DND-41 (cell line): ENCODE data around the gene FAM32A.

Source experiments
- CTCF ChIP-seq: IDR thresholded peaks from 2 replicates; pipeline ENCODE4 v1.5.1; 2012; ENCODE audit warnings: borderline replicate concordance, low read length, moderate library complexity, mild to moderate bottlenecking; ENCODE audit not compliant: poor library complexity, severe bottlenecking; ENCODE audit errors: extremely low read depth
- EZH2 ChIP-seq: IDR thresholded peaks from 3 replicates; pipeline ENCODE4 v1.6.1; 2012; ENCODE audit warnings: borderline replicate concordance, low read depth, mild to moderate bottlenecking, moderate library complexity, low read length, inconsistent platforms; ENCODE audit not compliant: severe bottlenecking

- TF ChIP-seq CTCF (no peak), EZH2 (no peak)
These were observed 39.3 kb downstream of the FAM32A start for GRCh38 chr19:16224293-16225045.
